IPS DF 19.7 (cell line): ENCODE results near the gene PPP1R7.

Experiments
- DNase-seq: peaks from one replicate; pipeline ENCODE4 v3.0.0-alpha.2; 2013; ENCODE audit warnings: low read depth, low spot score

Gene PPP1R7

GRCh38 chr2:241120440-241120839 lies 29.8 kb upstream of the PPP1R7 start:
- no peak for DNase-seq

GRCh38 chr2:241121008-241121407 lies 29.3 kb upstream of the PPP1R7 start:
- DNase-seq, result no peak

GRCh38 chr2:241122376-241123002 lies 27.8 kb upstream of the PPP1R7 start:
- no peak for DNase-seq

GRCh38 chr2:241123816-241124536 lies 26.3 kb upstream of the PPP1R7 start:
- no peak for DNase-seq

- no peak for DNase-seq
Observed at GRCh38 chr2:241125626-241126025, 24.6 kb upstream of the PPP1R7 start.

- no peak for DNase-seq
Observed at GRCh38 chr2:241126201-241126611, 24.1 kb upstream of the PPP1R7 start.

GRCh38 chr2:241126771-241127202 lies 23.5 kb upstream of the PPP1R7 start:
- DNase-seq, result no peak

- no peak for DNase-seq
Observed at GRCh38 chr2:241128266-241128665, 22.0 kb upstream of the PPP1R7 start.

- no peak for DNase-seq
Observed at GRCh38 chr2:241129086-241129871, 21.0 kb upstream of the PPP1R7 start.

GRCh38 chr2:241130316-241130715 lies 20.0 kb upstream of the PPP1R7 start:
- no peak for DNase-seq

GRCh38 chr2:241131531-241131930 lies 18.7 kb upstream of the PPP1R7 start:
- DNase-seq, result no peak

GRCh38 chr2:241132538-241133435 lies 17.5 kb upstream of the PPP1R7 start:
- DNase-seq, result no peak

GRCh38 chr2:241133436-241133820 lies 16.8 kb upstream of the PPP1R7 start:
- DNase-seq, result no peak

GRCh38 chr2:241134711-241135110 lies 15.6 kb upstream of the PPP1R7 start:
- no peak for DNase-seq

GRCh38 chr2:241135737-241136136 lies 14.5 kb upstream of the PPP1R7 start:
- no peak for DNase-seq

- no peak for DNase-seq
Observed at GRCh38 chr2:241136191-241136590, 14.1 kb upstream of the PPP1R7 start.

GRCh38 chr2:241136661-241137260 lies 13.5 kb upstream of the PPP1R7 start:
- DNase-seq, result no peak

GRCh38 chr2:241137276-241138190 lies 12.7 kb upstream of the PPP1R7 start:
- no peak for DNase-seq

- no peak for DNase-seq
Observed at GRCh38 chr2:241138471-241138870, 11.8 kb upstream of the PPP1R7 start.
